ENCODE measurements around the gene HPSE.

The HPSE gene

GRCh38 chr4:83247415-83248357 lies 87.0 kb downstream of the HPSE start:
- DNase-seq (ENCODE audit: low read depth), result no peak

Data from amniotic epithelial cell (primary cell).